B cell (primary cell): Measurements from ENCODE around the gene COBL. TPM values are rescaled to one million over a fixed set of nuclear protein-coding genes. Genes with fewer than 3 reads are reported as not detected.

Experiments
- ATAC-seq: fragments of 200-7000 bp; cut with Tn5 transposase; one replicate; pipeline ENCODE4 v1.10.0; 2021; ENCODE audit warnings: low read depth, mild to moderate bottlenecking, moderate number of reproducible peaks, moderate library complexity
- CTCF ChIA-PET: fragments of 350-600 bp; sonication (Branson Sonifier 250); formaldehyde crosslinking; loops from one replicate; lab custom pipeline; 2021; ENCODE audit warnings: antibody characterized with exemption, inconsistent platforms; lab: Charles Lee
- POLR2A ChIA-PET: fragments of 350-600 bp; sonication (Branson Sonifier 250); formaldehyde crosslinking; loops from one replicate; lab custom pipeline; 2021; ENCODE audit warnings: antibody characterized with exemption; lab: Charles Lee
- DNase-seq: peaks from one replicate; pipeline ENCODE4 v3.0.0; 2013
- H2AFZ ChIP-seq: 2 replicates; pipeline ENCODE4 v1.6.1; 2012; ENCODE audit warnings: mild to moderate bottlenecking, low read depth, low read length; ENCODE audit not compliant: insufficient read depth, poor library complexity, severe bottlenecking
- H3K27ac ChIP-seq, 2 donors: 1 replicate in 1 of 2; 2 replicates in 1 of 2; pipeline ENCODE4 v1.5.1; 2012 to 2013; ENCODE audit warnings: low read length in 2 of 2, mild to moderate bottlenecking in 2 of 2, moderate library complexity in 1 of 2
- H3K27me3 ChIP-seq, 4 experiments: fragments of 200-600 bp in 1 of 4; sonication (generic) in 1 of 4; replicated peaks in 1 of 4; 1 replicate in 2 of 4; 2 replicates in 2 of 4; pipeline versions ENCODE4 v1.6.1 to v1.7.0; 2013 to 2016; ENCODE audit warnings: low read length in 3 of 4, mild to moderate bottlenecking in 2 of 4, mixed read lengths in 1 of 4, moderate library complexity in 1 of 4; ENCODE audit not compliant: insufficient read depth in 4 of 4, control insufficient read depth in 3 of 4; ENCODE audit errors: control extremely low read depth in 1 of 4
- H3K36me3 ChIP-seq, 2 experiments: replicated peaks in 1 of 2; 1 replicate in 1 of 2; 2 replicates in 1 of 2; pipeline versions ENCODE4 v1.6.1 to v1.7.1; 2013; ENCODE audit warnings: low read length in 1 of 2; ENCODE audit not compliant: insufficient read depth in 2 of 2, control insufficient read depth in 1 of 2; ENCODE audit errors: control extremely low read depth in 1 of 2, extremely low read depth in 1 of 2
- H3K4me1 ChIP-seq, 2 donors: fragments of 200-600 bp in 1 of 2; sonication (generic) in 1 of 2; 1 replicate in 1 of 2; 2 replicates in 1 of 2; pipeline versions ENCODE4 v1.5.1 to v1.6.1; 2013 to 2017; ENCODE audit warnings: low read length in 2 of 2; ENCODE audit not compliant: control insufficient read depth in 2 of 2, insufficient read depth in 2 of 2
- H3K4me2 ChIP-seq: replicated peaks from 2 replicates; pipeline ENCODE3; 2012; ENCODE audit warnings: mild to moderate bottlenecking, low read depth, low read length; ENCODE audit not compliant: poor library complexity, severe bottlenecking
- H3K4me3 ChIP-seq, 5 experiments: fragments of 200-600 bp in 1 of 5; sonication (generic) in 1 of 5; 1 replicate in 3 of 5; 2 replicates in 2 of 5; pipeline versions ENCODE4 v1.5.1 to v1.7.0; 2011 to 2016; ENCODE audit warnings: low read length in 4 of 5, mild to moderate bottlenecking in 4 of 5, low read depth in 2 of 5, control low read depth in 1 of 5, moderate library complexity in 1 of 5; ENCODE audit not compliant: insufficient read depth in 1 of 5; ENCODE audit errors: control extremely low read depth in 1 of 5, extremely low read depth in 1 of 5
- H3K79me2 ChIP-seq: fragments of 200-600 bp; sonication (generic); one replicate; pipeline ENCODE4 v1.6.0; 2016; ENCODE audit warnings: low read length; ENCODE audit not compliant: control insufficient read depth, insufficient read depth
- H3K9ac ChIP-seq: fragments of 200-600 bp; sonication (generic); 2 replicates; pipeline ENCODE4 v1.6.1; 2017; ENCODE audit warnings: mild to moderate bottlenecking, low read length, moderate library complexity
- H3K9me3 ChIP-seq, 3 donors: one replicate each; pipeline versions ENCODE4 v1.6.1 to v1.7.1; 2013; ENCODE audit warnings: low read length in 2 of 3; ENCODE audit not compliant: control insufficient read depth in 2 of 3, insufficient read depth in 1 of 3; ENCODE audit errors: control extremely low read depth in 1 of 3
- H4K20me1 ChIP-seq: 2 replicates; pipeline ENCODE4 v1.6.0; 2012; ENCODE audit warnings: mild to moderate bottlenecking, low read length; ENCODE audit not compliant: insufficient read depth, control insufficient read depth, poor library complexity, severe bottlenecking
- H3K27ac Mint-ChIP-seq: one replicate; pipeline ENCODE4 v1.8.0; 2021; ENCODE audit warnings: mixed read lengths
- H3K27me3 Mint-ChIP-seq: one replicate; pipeline ENCODE4 v1.8.0; 2021; ENCODE audit warnings: mixed read lengths
- H3K4me1 Mint-ChIP-seq: one replicate; pipeline ENCODE4 v1.8.0; 2021; ENCODE audit warnings: mixed read lengths
- H3K4me3 Mint-ChIP-seq: one replicate; pipeline ENCODE4 v1.8.0; 2021; ENCODE audit warnings: mixed read lengths
- H3K9me3 Mint-ChIP-seq: one replicate; pipeline ENCODE4 v1.8.0; 2022; ENCODE audit warnings: mixed read lengths; ENCODE audit not compliant: insufficient read depth
- CTCF ChIP-seq: fragments of 200-600 bp; IDR thresholded peaks from one replicate; pipeline ENCODE4 v1.8.0; 2022; ENCODE audit warnings: antibody characterized with exemption, mild to moderate bottlenecking
- EZH2 ChIP-seq: IDR thresholded peaks from 2 replicates; pipeline ENCODE4 v1.6.1; 2012; ENCODE audit warnings: borderline replicate concordance, low read depth, mild to moderate bottlenecking, moderate library complexity, low read length; ENCODE audit not compliant: insufficient read depth, poor library complexity, severe bottlenecking
- WGBS: methylation state at CpG from one replicate; pipeline ENCODE4 v1.1.5; 2013; ENCODE audit warnings: missing lambda C conversion rate; ENCODE audit not compliant: insufficient coverage; 5-methylcytosine and 5-hydroxymethylcytosine counted together
- intact Hi-C: fragments of 100-400 bp; cut with micrococcal nuclease; formaldehyde crosslinking; loops from one replicate; pipeline ENCODE4 v1.10.0; 2022
- polyA plus RNA-seq: library from polyadenylated mRNA; depleted of rRNA; stranded (reverse); fragments of >200 nt; gene quantifications from 2 replicates; pipeline ENCODE4 v1.2.3, GENCODE V29; 2012
- total RNA-seq, 2 donors: library from RNA; stranded (reverse); fragments of 120-200 nt in 1 of 2; gene quantifications; 1 replicate in 1 of 2; 2 replicates in 1 of 2; pipeline versions ENCODE4 v1.2.3 to v1.2.4, GENCODE V29; 2013 to 2022

COBL gene
- total and polyA plus RNA-seq, 2 donors (not counting 1 experiment from before 2014, with no cell fraction given), result not detected

- Mint-ChIP-seq H3K4me3 (no peak overlapping the region), H3K9me3 (no peaks in the 10 kb centered on the region), H3K27ac (no peak overlapping the region), H3K27me3 (no peaks in the 10 kb centered on the region), H3K4me1 (no peaks in the 10 kb centered on the region)
- no peak overlapping the region for H3K4me3 ChIP-seq
- H3K36me3 ChIP-seq, result no peaks in the 10 kb centered on the region
- ChIA-PET CTCF (interaction anchor here (1.3 kb wide), 1 partner anchor 931 kb away, joined by 3 read pairs; the partner anchor contains the start of gene ZPBP), POLR2A (no interaction called here)
- no peaks in the 10 kb centered on the region for H3K9me3 ChIP-seq
- 84% methylated on average over 6 of the region's 9 CpGs for WGBS
- H3K4me1 ChIP-seq, result no peaks in the 10 kb centered on the region
- H3K27ac ChIP-seq, result no peak overlapping the region
- H3K79me2 ChIP-seq, result no peaks in the 10 kb centered on the region
- ATAC-seq (no peak), DNase-seq (no peak)
- H3K9ac ChIP-seq, result no peak overlapping the region
- H2AFZ ChIP-seq, result no peak overlapping the region
- no peak overlapping the region for H3K4me2 ChIP-seq
- H4K20me1 ChIP-seq, result no peaks in the 10 kb centered on the region
- TF ChIP-seq CTCF (no peak), EZH2 (no peak)
- H3K27me3 ChIP-seq, result no peaks in the 10 kb centered on the region
- intact Hi-C loops, result no loop called here
Measured at GRCh38 chr7:51023547-51023946, 293.1 kb downstream of the COBL start.

GRCh38 chr7:51022821-51023220, 293.8 kb downstream of the COBL start:
- no peak overlapping the region for H3K4me3 ChIP-seq
- ATAC-seq (no peak), DNase-seq (no peak)
- H3K9ac ChIP-seq, result no peak overlapping the region
- CTCF ChIA-PET, result interaction anchor here (1.3 kb wide), 1 partner anchor 930 kb away, joined by 3 read pairs; the partner anchor contains the start of gene ZPBP
- Mint-ChIP-seq H3K4me3 (no peak overlapping the region), H3K27me3 (no peaks in the 10 kb centered on the region), H3K9me3 (no peaks in the 10 kb centered on the region), H3K4me1 (no peaks in the 10 kb centered on the region), H3K27ac (no peak overlapping the region)
- no peak overlapping the region for H3K27ac ChIP-seq
- H3K79me2 ChIP-seq, result no peaks in the 10 kb centered on the region
- no peak overlapping the region for H2AFZ ChIP-seq
- no peak overlapping the region for H3K4me2 ChIP-seq
- H3K4me1 ChIP-seq, result no peaks in the 10 kb centered on the region
- POLR2A ChIA-PET, result no interaction called here
- H3K36me3 ChIP-seq, result no peaks in the 10 kb centered on the region
- no peaks in the 10 kb centered on the region for H3K27me3 ChIP-seq
- no peaks in the 10 kb centered on the region for H3K9me3 ChIP-seq
- WGBS, result 84% methylated on average over 5 of the region's 6 CpGs
- intact Hi-C loops, result no loop called here
- no peaks in the 10 kb centered on the region for H4K20me1 ChIP-seq
- TF ChIP-seq EZH2, result no peak
- TF ChIP-seq CTCF, result no peak
